ENCODE measurements around the gene SAXO2.
"Not testable (repeated sequence)": the region's sequence is repeated elsewhere in the genome, so short reads cannot be mapped to it uniquely, and the experiment has no call there.

Gene SAXO2, protein sequence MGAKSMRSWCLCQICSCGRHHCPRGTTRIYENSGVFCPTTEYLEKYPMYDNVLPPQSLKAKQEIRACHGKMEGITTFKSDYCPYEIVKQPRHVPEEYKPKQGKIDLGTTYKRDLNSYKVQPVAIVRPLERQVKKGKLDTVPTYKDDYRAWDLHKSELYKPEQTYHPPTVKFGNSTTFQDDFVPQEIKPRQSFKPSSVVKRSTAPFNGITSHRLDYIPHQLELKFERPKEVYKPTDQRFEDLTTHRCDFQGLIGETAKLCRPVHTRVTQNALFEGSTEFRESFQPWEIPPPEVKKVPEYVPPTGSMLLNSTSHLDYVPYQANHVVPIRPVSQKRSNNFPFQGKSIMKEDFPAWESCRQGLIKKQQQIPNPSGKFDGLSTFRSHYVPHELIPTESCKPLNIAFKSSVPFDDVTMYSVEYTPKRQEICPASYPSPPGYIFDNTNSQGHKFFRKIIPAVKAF

GRCh38 chr15:82262422-82263026 is at the start of gene SAXO2, which contains the start of gene EFL1:
SAXO2 (plus strand) TSS chr15:82262818; CDS start chr15:82262880, 62 bp downstream.
EFL1 (minus strand) TSS chr15:82262734; CDS start chr15:82261778, 956 bp downstream.
- peak; percentile 61 for DNase-seq

DNA sequence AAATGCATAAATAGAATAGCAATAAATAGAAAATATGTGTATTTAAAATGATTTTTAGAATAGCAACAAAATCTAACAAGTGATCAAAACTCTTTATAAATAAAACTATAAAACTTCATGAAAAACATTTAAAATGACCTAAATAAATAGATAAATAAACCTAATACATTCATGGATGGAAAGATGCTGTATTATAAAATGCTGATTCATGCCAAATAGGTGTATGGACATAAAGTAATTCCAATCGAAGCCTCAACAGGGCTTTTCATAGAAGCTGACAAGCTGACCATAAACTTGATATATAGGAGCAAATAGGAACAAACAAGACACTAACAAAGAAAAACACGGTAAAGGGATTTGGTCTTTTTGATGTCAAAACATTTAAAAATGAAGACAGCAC is 46.5 kb upstream of the SAXO2 start:
- not testable (repeated sequence) for DNase-seq

- not testable (repeated sequence) for DNase-seq
Observed at GRCh38 chr15:82221535-82221934, 41.1 kb upstream of the SAXO2 start.

DNA sequence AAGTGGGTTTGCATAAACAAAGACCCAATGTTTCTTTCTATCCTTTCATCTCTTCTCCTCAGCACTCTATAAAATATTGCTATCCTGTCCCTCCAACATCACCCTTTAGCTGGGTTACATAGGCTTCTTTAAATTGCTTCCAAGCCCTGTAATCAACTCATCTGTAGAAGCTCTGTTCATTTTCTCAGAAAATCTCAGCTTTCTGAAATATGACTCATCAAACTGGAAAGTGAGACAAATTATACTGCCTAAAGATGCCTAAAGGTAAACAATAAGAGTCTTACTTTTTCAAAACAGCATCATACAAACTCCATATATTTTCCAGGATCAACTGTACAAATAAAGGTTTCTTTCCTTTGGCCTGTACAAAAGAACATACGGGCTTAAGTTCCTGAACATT is 33.9 kb upstream of the SAXO2 start:
- DNase-seq: no peak

GRCh38 chr15:82231233-82231632 is 31.4 kb upstream of the SAXO2 start:
- no peak for DNase-seq

- DNase-seq: no peak
Observed at GRCh38 chr15:82231842-82232241, 30.8 kb upstream of the SAXO2 start.

GRCh38 chr15:82237944-82238534 is 24.6 kb upstream of the SAXO2 start:
- DNase-seq: not testable (repeated sequence)

GRCh38 chr15:82239685-82240391 is 22.8 kb upstream of the SAXO2 start:
- DNase-seq: no peak

GRCh38 chr15:82241836-82242499 is 20.6 kb upstream of the SAXO2 start:
- DNase-seq: not testable (repeated sequence)

DNA sequence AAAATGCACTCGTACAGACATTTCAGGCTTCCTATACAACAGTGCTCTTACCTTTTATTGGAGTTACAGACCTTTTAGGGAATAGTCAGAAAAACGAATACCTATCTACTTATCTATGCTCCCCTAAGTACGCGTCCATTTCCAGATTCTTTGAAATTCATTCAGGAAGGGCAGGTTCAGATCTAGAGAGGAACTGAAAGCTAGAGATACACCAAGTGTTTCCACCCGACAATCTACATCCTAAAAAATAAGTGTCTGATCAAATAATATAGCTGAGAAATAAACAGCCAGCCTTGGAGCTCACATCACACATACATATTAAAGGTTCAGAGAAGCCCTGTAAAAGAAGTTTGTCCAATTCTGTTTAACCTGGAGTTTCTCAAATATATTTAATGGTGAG is 19.0 kb upstream of the SAXO2 start:
- DNase-seq: not testable (repeated sequence)

- DNase-seq: not testable (repeated sequence)
Observed at GRCh38 chr15:82245956-82246355, 16.7 kb upstream of the SAXO2 start.

DNA sequence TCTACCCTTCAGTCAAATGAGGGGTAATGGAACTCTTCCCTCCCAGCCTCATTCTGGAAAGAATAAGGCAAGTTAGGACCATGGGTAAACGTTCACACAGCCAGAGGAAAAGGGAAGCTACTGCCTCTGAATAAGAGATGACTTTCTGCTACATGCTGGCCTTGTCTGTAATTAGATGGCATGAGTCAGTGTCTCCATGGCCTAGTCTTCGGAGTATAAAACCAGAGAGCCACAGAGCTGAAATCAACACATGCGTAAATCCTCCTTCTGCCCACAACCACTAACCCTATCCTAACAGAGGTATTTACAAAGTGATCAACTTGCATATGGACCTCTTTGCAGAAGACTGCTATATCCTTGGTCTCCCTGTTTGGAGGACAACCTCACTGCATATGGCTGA is 14.4 kb upstream of the SAXO2 start:
- DNase-seq: not testable (repeated sequence)

DNA sequence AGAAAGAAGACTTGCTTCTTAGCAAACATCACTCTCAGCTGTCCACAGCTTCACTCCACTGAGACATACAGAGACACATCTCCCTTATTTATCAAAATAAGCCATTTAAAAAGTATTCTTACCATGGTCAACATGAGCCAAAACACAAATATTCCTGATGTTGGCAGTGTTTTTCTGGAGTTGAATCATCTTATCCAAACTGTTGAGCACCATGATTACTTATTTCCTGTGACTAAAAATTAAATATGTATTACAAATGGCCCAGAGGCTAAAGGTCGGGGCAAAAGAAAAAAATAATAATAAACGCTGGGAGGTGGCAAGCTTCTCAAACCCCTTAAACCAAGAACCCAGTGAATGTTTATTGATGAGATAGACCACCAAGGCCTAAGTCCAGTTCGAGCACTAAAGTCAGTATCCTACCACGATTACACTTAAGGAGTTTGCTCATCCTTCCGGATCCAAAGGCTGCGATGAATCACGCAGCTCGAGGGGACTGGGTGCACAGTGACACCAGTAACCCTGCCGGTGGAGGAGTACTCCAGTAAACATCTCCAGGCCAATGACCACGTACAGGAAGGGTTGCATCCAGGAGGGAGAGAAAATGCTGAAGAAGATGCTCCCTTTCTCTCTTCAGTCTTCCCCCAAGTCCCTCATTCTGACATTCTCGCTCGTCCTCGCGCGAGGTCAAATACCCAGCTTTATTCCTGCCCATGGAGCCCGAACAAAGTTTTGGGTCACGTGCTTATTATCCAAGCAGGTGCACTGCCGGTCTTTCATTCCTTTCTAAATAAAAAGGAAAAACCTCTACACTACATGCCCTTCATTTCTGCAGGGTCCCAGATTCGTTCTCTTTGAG is 824 bp upstream of the SAXO2 start:
- DNase-seq: peak; percentile 11

DNA sequence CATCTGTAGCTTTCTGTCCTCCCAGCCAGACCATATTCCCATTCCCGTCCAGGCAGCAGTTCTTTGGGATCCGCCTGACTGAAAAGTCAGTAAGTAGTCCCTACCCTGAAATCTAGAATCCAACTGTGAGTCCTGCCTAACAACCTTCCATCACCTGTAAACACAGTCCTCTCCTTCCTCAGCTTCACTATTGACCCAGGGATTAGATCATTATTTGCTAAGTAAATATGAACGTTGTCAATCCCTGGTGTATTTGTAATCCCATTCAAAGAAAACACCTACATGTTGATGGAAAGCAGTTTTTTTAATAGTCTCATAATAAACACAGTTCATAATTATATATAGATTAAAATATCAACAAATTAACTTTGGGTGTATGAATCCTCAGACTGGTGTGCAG is 732 bp downstream of the SAXO2 start:
- no peak for DNase-seq

DNA sequence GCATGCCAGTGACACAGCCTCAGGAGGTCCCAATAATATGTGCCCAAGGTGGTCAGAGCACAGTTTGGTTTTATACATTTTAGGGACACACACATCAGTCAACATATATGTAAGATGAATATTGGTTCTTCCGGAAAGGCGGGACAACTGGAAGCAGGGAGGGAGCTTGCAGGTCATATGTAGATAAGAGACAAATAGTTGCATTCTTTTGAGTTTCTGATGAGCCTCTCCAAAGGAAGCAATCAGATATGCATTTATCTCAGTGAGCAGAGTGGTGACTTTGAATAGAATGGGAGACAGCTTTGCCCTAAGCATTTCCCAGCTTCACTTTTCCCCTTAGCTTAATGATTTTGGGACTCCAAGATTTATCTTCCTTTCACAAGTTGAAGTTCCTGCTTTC is 4.5 kb downstream of the SAXO2 start:
- not testable (repeated sequence) for DNase-seq

DNA sequence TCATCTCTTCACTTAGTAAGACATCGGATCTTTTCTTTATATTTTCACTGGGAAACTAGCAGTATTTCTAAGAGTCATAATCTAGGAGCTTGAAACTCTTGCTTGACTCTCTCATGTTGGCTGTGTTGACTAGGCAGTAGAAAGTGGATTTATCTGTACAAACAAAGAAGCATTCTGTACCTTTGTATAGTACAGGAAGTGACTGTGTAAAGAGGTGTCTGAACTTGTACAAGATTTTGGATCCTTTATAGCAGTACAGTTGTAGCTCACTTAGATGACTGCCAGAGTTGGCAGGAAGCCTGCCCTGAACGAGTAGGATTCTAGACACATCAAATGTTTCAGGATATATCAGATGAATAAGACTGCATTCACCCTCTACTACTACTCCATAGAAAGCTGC is 5.8 kb downstream of the SAXO2 start:
- not testable (repeated sequence) for DNase-seq

GRCh38 chr15:82272154-82272553 is 9.5 kb downstream of the SAXO2 start:
- DNase-seq: no peak

GRCh38 chr15:82275410-82275809 is 12.8 kb downstream of the SAXO2 start:
- DNase-seq: no peak

DNA sequence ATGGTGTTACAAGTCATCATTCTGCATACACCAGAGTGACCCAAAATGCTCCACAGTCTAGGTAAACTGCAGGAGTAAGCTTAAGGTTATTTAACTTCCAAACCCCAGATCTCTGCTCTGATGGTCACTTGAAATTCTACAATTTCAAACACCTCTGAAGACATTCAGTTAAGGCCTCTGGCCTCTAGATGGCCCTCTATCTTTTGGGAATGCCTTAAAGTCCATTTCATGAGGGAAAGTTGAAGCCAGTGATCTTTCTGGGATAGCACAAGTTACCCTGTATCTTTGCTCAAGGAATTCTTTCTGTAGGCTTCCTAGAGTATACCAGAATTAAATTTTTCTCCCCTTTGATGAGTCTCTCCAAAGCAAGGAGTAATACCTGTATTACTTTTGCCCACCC is 18.7 kb downstream of the SAXO2 start:
- not testable (repeated sequence) for DNase-seq

GRCh38 chr15:82282386-82282785 is 19.8 kb downstream of the SAXO2 start:
- not testable (repeated sequence) for DNase-seq

- DNase-seq: not testable (repeated sequence)
Observed at GRCh38 chr15:82284381-82284780, 21.8 kb downstream of the SAXO2 start.

Data from GOT3 (cell line).